DMS153 treated with DMSO at 0.1 percent for 48 hours (cell line): Measurements from ENCODE around the gene PLCH1.
"Not testable (repeated sequence)": the region's sequence is repeated elsewhere in the genome, so short reads cannot be mapped to it uniquely, and the experiment has no call there.

Experiments
- DNase-seq: peaks from one replicate; lab custom pipeline; 2025; ENCODE audit not compliant: unreplicated experiment; lab: John Stamatoyannopoulos, UW

PLCH1 gene

GRCh38 chr3:155431856-155432570 lies 312.9 kb downstream of the PLCH1 start:
- DNase-seq = no peak

GRCh38 chr3:155428563-155428962 lies 316.3 kb downstream of the PLCH1 start:
- no peak for DNase-seq

GRCh38 chr3:155426524-155427230 lies 318.2 kb downstream of the PLCH1 start:
- no peak for DNase-seq

GRCh38 chr3:155425396-155425795 lies 319.5 kb downstream of the PLCH1 start:
- no peak for DNase-seq

GRCh38 chr3:155424323-155424710 lies 320.6 kb downstream of the PLCH1 start:
- DNase-seq = no peak

GRCh38 chr3:155423526-155424322 lies 321.1 kb downstream of the PLCH1 start:
- no peak for DNase-seq

GRCh38 chr3:155420881-155421486 lies 323.9 kb downstream of the PLCH1 start:
- no peak for DNase-seq

- DNase-seq = no peak
These were observed 324.5 kb downstream of the PLCH1 start for GRCh38 chr3:155420406-155420805.

GRCh38 chr3:155418407-155418806 lies 326.5 kb downstream of the PLCH1 start:
- DNase-seq = peak; percentile 20

- DNase-seq = no peak
These were observed 327.8 kb downstream of the PLCH1 start for GRCh38 chr3:155417119-155417517.

GRCh38 chr3:155416500-155417118 lies 328.3 kb downstream of the PLCH1 start:
- no peak for DNase-seq

GRCh38 chr3:155412904-155413303 lies 332.0 kb downstream of the PLCH1 start:
- no peak for DNase-seq

GRCh38 chr3:155411500-155412223 lies 333.2 kb downstream of the PLCH1 start:
- no peak for DNase-seq

GRCh38 chr3:155409336-155409735 lies 335.5 kb downstream of the PLCH1 start:
- no peak for DNase-seq

- DNase-seq = no peak
These were observed 336.9 kb downstream of the PLCH1 start for GRCh38 chr3:155407971-155408370.

GRCh38 chr3:155407331-155407730 lies 337.5 kb downstream of the PLCH1 start:
- DNase-seq = no peak

GRCh38 chr3:155404486-155404885 lies 340.4 kb downstream of the PLCH1 start:
- DNase-seq = peak; percentile 58

GRCh38 chr3:155402656-155403055 lies 342.2 kb downstream of the PLCH1 start:
- no peak for DNase-seq

- no peak for DNase-seq
These were observed 346.8 kb downstream of the PLCH1 start for GRCh38 chr3:155398046-155398445.

- DNase-seq = not testable (repeated sequence)
These were observed 350.0 kb downstream of the PLCH1 start for GRCh38 chr3:155394896-155395295.
